ENCODE data around the gene NFILZ. TPM values are rescaled to one million over a fixed set of nuclear protein-coding genes. Genes with fewer than 3 reads are reported as not detected.

The NFILZ gene
- total RNA-seq, 1 experiment from 2014 or later: not detected

DNA sequence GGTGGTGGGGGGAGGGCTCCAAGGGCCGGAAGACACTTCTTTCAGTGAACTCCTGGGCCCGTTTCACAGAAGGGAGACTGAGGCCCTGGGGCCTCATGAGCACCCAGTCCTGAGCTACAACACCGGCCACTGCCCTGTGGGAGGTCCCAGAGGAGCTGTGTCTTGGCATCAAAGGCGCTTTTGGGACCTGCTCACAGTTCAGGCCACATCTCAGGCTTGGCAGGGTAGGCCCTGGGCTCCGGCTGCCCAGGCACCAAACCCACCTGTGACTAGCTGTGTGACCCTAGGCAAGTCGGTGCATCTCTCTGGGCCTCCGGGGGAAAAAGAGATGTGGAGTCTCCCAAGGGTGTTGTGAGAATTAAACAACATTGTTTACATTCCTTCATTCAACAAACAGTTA, 29.5 kb downstream of the NFILZ start:
- Histone ChIP-seq H3K27ac (ENCODE audit: low read length) (no peak overlapping the region), H3K9me3 (ENCODE audit: low read length) (no peaks in the 10 kb centered on the region), H3K79me2 (ENCODE audit: low read length) (no peaks in the 10 kb centered on the region), H4K20me1 (ENCODE audit: insufficient read depth, low read depth, low read length) (no peaks in the 10 kb centered on the region), H3K4me2 (ENCODE audit: low read depth, low read length, poor library complexity, severe bottlenecking) (no peak overlapping the region), H3K36me3 (ENCODE audit: insufficient read depth, low read length) (no peaks in the 10 kb centered on the region), H3K27me3 (ENCODE audit: low read length) (no peaks in the 10 kb centered on the region), H3K9me2 (replicated peaks; ENCODE audit: insufficient read depth, low read length) (no peaks in the 10 kb centered on the region), H2AFZ (ENCODE audit: low read length) (no peak overlapping the region), H3K9ac (ENCODE audit: low read length) (no peak overlapping the region), H3K4me1 (ENCODE audit: low read length) (no peaks in the 10 kb centered on the region), H3K4me3 (ENCODE audit: low read length) (no peak overlapping the region)
- DNase-seq: no peak

DNA sequence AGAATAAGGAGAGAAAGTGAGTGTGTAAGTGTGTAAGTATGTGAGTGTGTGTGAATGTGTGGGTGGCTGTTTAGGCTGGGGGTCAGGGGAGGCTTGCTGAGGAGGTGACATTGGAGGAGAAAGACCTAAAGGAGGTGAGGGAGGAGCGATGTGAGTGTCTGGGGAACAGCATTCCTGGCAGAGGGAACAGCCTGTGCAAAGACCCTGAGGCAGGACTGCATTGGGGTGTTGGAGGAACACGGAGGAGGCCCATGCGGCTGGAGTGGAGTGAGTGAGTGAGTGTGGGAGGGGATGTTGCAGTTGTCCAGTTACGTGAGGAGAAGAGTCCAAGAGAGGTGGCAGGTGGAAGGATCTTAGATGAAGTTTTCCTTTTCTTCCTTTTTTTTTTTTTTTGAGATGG, 31.8 kb downstream of the NFILZ start:
- DNase-seq: no peak
- H3K27ac ChIP-seq (ENCODE audit: low read length): no peak overlapping the region
- no peak overlapping the region for H3K4me2 ChIP-seq (ENCODE audit: low read depth, low read length, poor library complexity, severe bottlenecking)
- H3K79me2 ChIP-seq (ENCODE audit: low read length): no peaks in the 10 kb centered on the region
- no peak overlapping the region for H3K9ac ChIP-seq (ENCODE audit: low read length)
- H3K4me1 ChIP-seq (ENCODE audit: low read length): no peaks in the 10 kb centered on the region
- no peak overlapping the region for H2AFZ ChIP-seq (ENCODE audit: low read length)
- H3K9me3 ChIP-seq (ENCODE audit: low read length): no peaks in the 10 kb centered on the region
- H3K9me2 ChIP-seq (replicated peaks; ENCODE audit: insufficient read depth, low read length): no peaks in the 10 kb centered on the region
- H4K20me1 ChIP-seq (ENCODE audit: insufficient read depth, low read depth, low read length): no peaks in the 10 kb centered on the region
- H3K36me3 ChIP-seq (ENCODE audit: insufficient read depth, low read length): no peaks in the 10 kb centered on the region
- H3K27me3 ChIP-seq (ENCODE audit: low read length): no peaks in the 10 kb centered on the region
- H3K4me3 ChIP-seq (ENCODE audit: low read length): no peak overlapping the region

GRCh38 chr19:8663920-8664670, 33.7 kb downstream of the NFILZ start:
- Histone ChIP-seq H3K4me3 (ENCODE audit: low read length) (no peak overlapping the region), H3K4me1 (ENCODE audit: low read length) (no peaks in the 10 kb centered on the region), H3K4me2 (ENCODE audit: low read depth, low read length, poor library complexity, severe bottlenecking) (no peak overlapping the region), H3K9me3 (ENCODE audit: low read length) (no peaks in the 10 kb centered on the region), H2AFZ (ENCODE audit: low read length) (no peak overlapping the region), H3K9me2 (replicated peaks; ENCODE audit: insufficient read depth, low read length) (no peaks in the 10 kb centered on the region), H4K20me1 (ENCODE audit: insufficient read depth, low read depth, low read length) (no peaks in the 10 kb centered on the region), H3K9ac (ENCODE audit: low read length) (no peak overlapping the region), H3K36me3 (ENCODE audit: insufficient read depth, low read length) (no peaks in the 10 kb centered on the region), H3K27ac (ENCODE audit: low read length) (no peak overlapping the region), H3K79me2 (ENCODE audit: low read length) (no peaks in the 10 kb centered on the region), H3K27me3 (ENCODE audit: low read length) (no peaks in the 10 kb centered on the region)
- no peak for DNase-seq

DNA sequence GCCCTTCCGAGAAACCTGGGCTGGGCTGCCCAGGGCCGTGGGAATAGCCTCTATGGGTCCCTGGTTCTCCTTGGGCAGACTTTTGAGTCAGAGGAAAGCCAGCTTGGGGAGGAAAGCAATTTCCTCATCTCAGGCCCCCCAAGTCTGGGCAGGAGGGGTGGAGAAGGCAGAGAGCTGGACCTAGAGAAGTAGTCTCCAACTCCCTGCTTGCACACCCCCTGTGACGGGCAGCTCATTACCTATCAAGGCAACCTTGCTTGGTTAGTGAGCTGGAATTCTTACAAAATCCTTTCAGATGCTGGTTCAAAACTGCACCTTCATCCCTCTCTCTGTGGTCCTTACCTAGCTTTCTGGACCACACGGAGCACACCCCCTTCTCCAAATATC, 34.2 kb downstream of the NFILZ start:
- no peak for DNase-seq
- Histone ChIP-seq H3K4me1 (ENCODE audit: low read length) (no peaks in the 10 kb centered on the region), H3K9me3 (ENCODE audit: low read length) (no peaks in the 10 kb centered on the region), H3K4me2 (ENCODE audit: low read depth, low read length, poor library complexity, severe bottlenecking) (no peak overlapping the region), H3K79me2 (ENCODE audit: low read length) (no peaks in the 10 kb centered on the region), H3K27me3 (ENCODE audit: low read length) (no peaks in the 10 kb centered on the region), H3K9me2 (replicated peaks; ENCODE audit: insufficient read depth, low read length) (no peaks in the 10 kb centered on the region), H4K20me1 (ENCODE audit: insufficient read depth, low read depth, low read length) (no peaks in the 10 kb centered on the region), H3K36me3 (ENCODE audit: insufficient read depth, low read length) (no peaks in the 10 kb centered on the region), H3K9ac (ENCODE audit: low read length) (no peak overlapping the region), H2AFZ (ENCODE audit: low read length) (no peak overlapping the region), H3K27ac (ENCODE audit: low read length) (no peak overlapping the region), H3K4me3 (ENCODE audit: low read length) (no peak overlapping the region)

- H3K4me1 ChIP-seq (ENCODE audit: low read length): no peaks in the 10 kb centered on the region
- H3K79me2 ChIP-seq (ENCODE audit: low read length): no peaks in the 10 kb centered on the region
- no peaks in the 10 kb centered on the region for H4K20me1 ChIP-seq (ENCODE audit: insufficient read depth, low read depth, low read length)
- no peak overlapping the region for H3K27ac ChIP-seq (ENCODE audit: low read length)
- DNase-seq: no peak
- no peak overlapping the region for H2AFZ ChIP-seq (ENCODE audit: low read length)
- no peaks in the 10 kb centered on the region for H3K9me3 ChIP-seq (ENCODE audit: low read length)
- H3K9me2 ChIP-seq (replicated peaks; ENCODE audit: insufficient read depth, low read length): no peaks in the 10 kb centered on the region
- no peak overlapping the region for H3K4me3 ChIP-seq (ENCODE audit: low read length)
- H3K9ac ChIP-seq (ENCODE audit: low read length): no peak overlapping the region
- H3K27me3 ChIP-seq (ENCODE audit: low read length): no peaks in the 10 kb centered on the region
- no peak overlapping the region for H3K4me2 ChIP-seq (ENCODE audit: low read depth, low read length, poor library complexity, severe bottlenecking)
- no peaks in the 10 kb centered on the region for H3K36me3 ChIP-seq (ENCODE audit: insufficient read depth, low read length)
These were observed 35.2 kb downstream of the NFILZ start for GRCh38 chr19:8665468-8666213.

DNA sequence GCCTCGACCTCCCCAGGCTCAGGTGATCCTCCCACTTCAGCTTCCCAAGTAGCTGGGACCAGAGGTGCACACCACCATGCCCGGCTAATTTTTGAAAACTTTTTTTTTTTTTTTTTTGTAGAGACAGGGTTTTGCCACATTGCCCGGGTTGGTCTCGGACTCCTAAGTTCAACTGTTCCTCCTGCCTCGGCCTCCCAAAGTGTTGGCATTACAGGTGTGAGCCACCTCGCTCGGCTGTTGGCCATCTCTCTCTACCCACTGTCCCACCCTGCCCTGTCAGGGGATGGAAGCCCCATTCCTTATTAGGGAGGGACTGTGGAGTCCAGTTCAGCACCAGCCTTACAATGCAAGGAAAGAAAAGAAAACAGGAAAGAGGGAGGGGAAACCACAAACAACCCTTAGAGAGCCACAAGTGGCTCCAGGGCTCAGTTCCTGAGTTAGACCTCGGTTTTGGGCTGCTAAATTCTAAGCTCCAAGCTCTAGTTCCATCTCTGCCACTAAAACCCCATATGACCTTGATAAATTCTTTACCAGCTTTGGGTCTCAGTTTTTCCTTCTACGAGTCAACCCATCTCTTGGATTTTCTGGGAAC, 36.5 kb downstream of the NFILZ start:
- Histone ChIP-seq H3K9me3 (ENCODE audit: low read length) (no peaks in the 10 kb centered on the region), H3K27me3 (ENCODE audit: low read length) (no peaks in the 10 kb centered on the region), H3K4me1 (ENCODE audit: low read length) (no peaks in the 10 kb centered on the region), H2AFZ (ENCODE audit: low read length) (no peak overlapping the region), H3K9ac (ENCODE audit: low read length) (no peak overlapping the region), H3K4me2 (ENCODE audit: low read depth, low read length, poor library complexity, severe bottlenecking) (no peak overlapping the region), H3K79me2 (ENCODE audit: low read length) (no peaks in the 10 kb centered on the region), H3K27ac (ENCODE audit: low read length) (no peak overlapping the region), H4K20me1 (ENCODE audit: insufficient read depth, low read depth, low read length) (no peaks in the 10 kb centered on the region), H3K4me3 (ENCODE audit: low read length) (no peak overlapping the region), H3K9me2 (replicated peaks; ENCODE audit: insufficient read depth, low read length) (no peaks in the 10 kb centered on the region), H3K36me3 (ENCODE audit: insufficient read depth, low read length) (no peaks in the 10 kb centered on the region)
- DNase-seq: no peak

DNA sequence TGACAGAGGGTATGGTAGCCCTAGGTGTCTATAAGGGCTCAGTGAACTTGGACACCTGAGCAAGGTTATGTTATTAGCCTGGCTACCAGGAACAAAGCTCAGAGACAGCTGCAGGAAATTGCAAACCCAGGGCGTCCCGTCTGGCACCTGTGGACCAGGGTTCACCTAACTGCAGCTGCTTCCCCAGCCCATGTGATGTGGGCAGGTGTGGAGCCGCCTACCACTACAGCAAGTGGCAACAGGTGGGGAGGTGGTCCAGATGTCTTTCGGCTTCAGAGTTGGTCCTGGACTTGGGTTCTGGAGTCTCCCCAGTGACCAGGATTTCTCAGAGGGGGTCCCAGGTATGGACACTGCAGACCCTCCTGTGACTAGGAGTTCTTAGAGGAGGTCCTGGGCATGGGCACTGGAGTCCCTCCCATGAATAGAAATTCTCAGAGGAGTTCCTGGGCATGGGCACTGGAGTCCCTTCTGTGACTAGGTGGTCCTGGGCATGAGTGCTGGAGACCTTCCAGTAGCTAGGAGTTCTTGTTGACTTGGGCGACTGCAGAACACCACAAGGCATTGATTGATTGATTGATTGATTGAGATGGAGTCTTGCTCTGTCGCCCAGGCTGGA, 43.0 kb downstream of the NFILZ start:
- Histone ChIP-seq H3K9me3 (ENCODE audit: low read length) (no peaks in the 10 kb centered on the region), H3K4me1 (ENCODE audit: low read length) (no peaks in the 10 kb centered on the region), H3K4me2 (ENCODE audit: low read depth, low read length, poor library complexity, severe bottlenecking) (no peak overlapping the region), H3K79me2 (ENCODE audit: low read length) (no peaks in the 10 kb centered on the region), H2AFZ (ENCODE audit: low read length) (no peak overlapping the region), H4K20me1 (ENCODE audit: insufficient read depth, low read depth, low read length) (no peaks in the 10 kb centered on the region), H3K27me3 (ENCODE audit: low read length) (no peaks in the 10 kb centered on the region), H3K36me3 (ENCODE audit: insufficient read depth, low read length) (no peaks in the 10 kb centered on the region), H3K4me3 (ENCODE audit: low read length) (no peak overlapping the region), H3K27ac (ENCODE audit: low read length) (no peak overlapping the region), H3K9ac (ENCODE audit: low read length) (no peak overlapping the region), H3K9me2 (replicated peaks; ENCODE audit: insufficient read depth, low read length) (no peaks in the 10 kb centered on the region)
- no peak for DNase-seq

- Histone ChIP-seq H3K9ac (ENCODE audit: low read length) (no peak overlapping the region), H3K4me2 (ENCODE audit: low read depth, low read length, poor library complexity, severe bottlenecking) (no peak overlapping the region), H3K9me2 (replicated peaks; ENCODE audit: insufficient read depth, low read length) (no peaks in the 10 kb centered on the region), H3K4me1 (ENCODE audit: low read length) (no peaks in the 10 kb centered on the region), H2AFZ (ENCODE audit: low read length) (no peak overlapping the region), H3K36me3 (ENCODE audit: insufficient read depth, low read length) (no peaks in the 10 kb centered on the region), H3K9me3 (ENCODE audit: low read length) (no peaks in the 10 kb centered on the region), H3K79me2 (ENCODE audit: low read length) (no peaks in the 10 kb centered on the region), H3K27me3 (ENCODE audit: low read length) (no peaks in the 10 kb centered on the region), H4K20me1 (ENCODE audit: insufficient read depth, low read depth, low read length) (no peaks in the 10 kb centered on the region), H3K4me3 (ENCODE audit: low read length) (no peak overlapping the region), H3K27ac (ENCODE audit: low read length) (no peak overlapping the region)
- DNase-seq: no peak
These were observed 44.6 kb downstream of the NFILZ start for GRCh38 chr19:8675066-8675465.

Measured in Karpas-422 (cell line).